Stimulated activated CD4-positive, alpha-beta T cell treated with anti-CD3 and anti-CD28 coated beads, Interleukin-15, amount 100 ng/mL, for 48 hours (primary cell): ENCODE data around the gene ATP6V1B1.
A peak's percentile ranks its signal among the peaks of the same experiment; 100 is the strongest.

Experiments used
- DNase-seq, 2 donors: peaks; one replicate each; pipeline ENCODE4 v3.0.0-alpha.2; 2020; ENCODE audit warnings: low read depth in 2 of 2

Gene ATP6V1B1

DNA sequence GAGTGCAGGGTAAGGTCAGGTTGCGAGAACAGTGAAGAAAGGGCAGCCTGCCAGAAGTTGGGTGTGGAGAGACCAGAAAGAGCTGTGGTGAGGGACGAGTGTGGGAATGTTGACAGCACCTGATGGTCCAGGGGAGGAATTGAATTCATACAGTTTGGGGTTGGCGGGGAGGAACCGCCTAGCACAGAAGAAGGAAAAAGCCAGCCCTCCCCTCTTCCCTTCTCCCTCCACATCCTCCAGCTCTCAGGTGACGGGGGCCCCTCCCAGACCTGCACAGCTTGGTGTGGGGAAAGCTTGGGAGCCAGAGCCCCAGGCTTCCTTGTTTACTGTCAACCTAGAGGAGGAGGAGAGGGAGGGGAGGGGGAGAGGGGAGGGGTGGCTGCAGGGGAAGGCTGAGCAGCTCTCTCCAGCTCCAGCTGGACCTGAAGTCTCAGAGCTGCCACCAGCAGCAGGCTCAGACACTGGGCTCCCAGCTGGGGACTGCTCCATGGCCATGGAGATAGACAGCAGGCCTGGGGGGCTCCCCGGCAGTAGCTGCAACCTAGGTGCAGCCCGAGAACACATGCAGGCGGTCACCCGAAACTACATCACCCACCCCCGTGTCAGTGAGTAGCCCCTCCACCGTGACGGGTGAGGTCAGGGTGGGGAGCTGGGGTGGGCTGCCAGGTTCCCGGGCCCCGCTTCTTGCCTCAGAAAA is at the start of gene ATP6V1B1:
Gene ATP6V1B1, plus strand, starts transcription at position 433 of the 697 bp plus-strand sequence. Its CDS starts 55 bp downstream, at position 488.
- no peak for DNase-seq

- DNase-seq, result no peak
These were observed 49.1 kb upstream of the ATP6V1B1 start for GRCh38 chr2:70886541-70886987.

- DNase-seq, result no peak
These were observed 48.5 kb upstream of the ATP6V1B1 start for GRCh38 chr2:70887208-70887549.

- peak in 1 of 2 donors; percentile 34 for DNase-seq
These were observed 48.0 kb upstream of the ATP6V1B1 start for GRCh38 chr2:70887550-70888246.

DNA sequence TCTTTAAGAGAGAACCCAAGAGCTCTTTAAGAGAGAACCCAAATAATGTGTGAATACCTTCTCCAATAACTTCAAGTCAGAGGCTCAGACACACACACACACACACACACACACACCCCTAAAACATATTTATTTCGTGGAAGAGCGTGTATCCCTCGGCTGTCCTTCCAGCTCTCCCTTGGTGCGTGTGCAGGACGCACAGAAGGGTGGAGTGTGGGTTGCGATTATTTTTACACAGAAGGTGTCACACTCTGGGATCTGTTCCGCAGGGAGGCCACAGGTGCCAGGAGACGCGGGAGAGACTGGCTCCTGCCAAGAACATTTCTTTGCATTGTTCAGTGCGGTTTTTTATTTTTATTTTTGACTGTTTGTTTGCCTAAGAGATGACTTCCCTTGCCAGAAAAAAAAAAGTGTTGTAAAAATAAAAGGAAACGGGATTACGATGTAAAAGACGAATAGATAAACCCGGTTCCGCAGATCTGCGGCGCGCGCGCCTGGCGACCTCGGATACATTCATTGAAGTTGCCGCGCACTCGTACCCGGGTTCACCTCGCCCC is 47.3 kb upstream of the ATP6V1B1 start:
- DNase-seq, result no peak

GRCh38 chr2:70888923-70889715 is 46.6 kb upstream of the ATP6V1B1 start:
- DNase-seq, result no peak

- no peak for DNase-seq
These were observed 46.0 kb upstream of the ATP6V1B1 start for GRCh38 chr2:70889716-70890037.

DNA sequence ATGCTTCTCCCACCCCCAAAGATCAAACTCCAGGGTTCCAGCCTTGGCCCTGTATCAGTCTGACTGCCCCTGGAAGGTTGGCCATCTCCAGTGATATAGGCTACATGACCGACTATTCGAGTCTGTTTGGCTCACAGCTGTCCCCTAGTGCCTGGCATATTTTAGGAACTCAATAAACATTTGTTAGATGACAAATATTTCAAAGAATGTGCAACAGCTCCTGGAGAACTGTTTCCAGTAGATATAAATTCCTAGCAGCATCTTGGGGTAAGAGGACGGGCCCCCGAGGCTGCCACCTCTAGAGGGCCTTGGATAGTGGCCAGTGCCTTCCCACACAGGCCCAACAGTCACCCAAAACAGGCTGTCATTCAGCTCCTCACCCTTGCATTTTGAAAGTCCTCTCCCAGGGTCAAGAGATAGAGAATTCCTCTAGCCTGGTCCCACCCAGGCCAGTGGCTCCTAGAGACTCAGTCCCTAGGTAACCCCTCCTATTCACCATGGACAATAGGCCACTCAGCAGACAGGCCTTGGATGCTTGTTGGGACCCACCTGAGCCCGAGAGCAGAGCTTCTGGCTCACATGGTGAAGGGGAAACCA is 45.1 kb upstream of the ATP6V1B1 start:
- DNase-seq, result no peak

DNA sequence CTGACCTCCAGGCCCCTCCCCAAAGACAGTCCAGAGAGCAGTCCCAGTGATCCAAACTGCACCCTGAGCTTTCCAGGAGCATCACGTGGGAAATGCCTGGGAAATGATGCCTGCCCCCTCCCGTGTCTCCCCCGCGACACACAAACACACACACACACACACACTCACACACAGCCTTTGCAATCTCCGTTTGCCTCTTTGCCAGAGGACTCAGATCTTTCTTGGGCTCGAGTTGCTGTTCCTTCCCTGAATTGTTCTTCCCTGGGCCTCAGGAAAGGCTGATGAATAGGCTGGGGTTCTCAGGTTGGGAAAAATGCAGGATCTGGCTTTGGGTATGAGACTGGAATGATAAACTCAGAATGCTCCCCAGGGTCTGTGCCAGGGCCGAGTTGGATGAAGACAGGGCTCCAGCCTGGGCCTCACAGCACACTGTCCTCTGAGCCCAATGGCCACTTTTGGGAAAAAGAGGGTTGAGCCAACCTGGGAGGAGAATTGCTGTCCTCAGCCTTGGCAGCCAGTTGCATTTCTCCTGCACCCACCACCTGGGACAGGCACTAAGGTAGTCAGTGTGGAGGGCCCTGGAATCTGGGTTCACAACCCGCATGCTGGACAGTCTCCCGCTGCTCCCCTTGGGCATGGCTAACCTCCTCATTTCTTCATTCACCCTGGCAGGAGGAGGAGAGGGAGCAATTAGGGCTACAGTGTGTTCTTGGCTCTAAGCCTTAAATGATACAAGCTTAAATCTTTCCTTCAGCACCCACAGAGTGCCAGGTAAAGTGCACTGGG is 43.9 kb upstream of the ATP6V1B1 start:
- DNase-seq, result no peak

DNA sequence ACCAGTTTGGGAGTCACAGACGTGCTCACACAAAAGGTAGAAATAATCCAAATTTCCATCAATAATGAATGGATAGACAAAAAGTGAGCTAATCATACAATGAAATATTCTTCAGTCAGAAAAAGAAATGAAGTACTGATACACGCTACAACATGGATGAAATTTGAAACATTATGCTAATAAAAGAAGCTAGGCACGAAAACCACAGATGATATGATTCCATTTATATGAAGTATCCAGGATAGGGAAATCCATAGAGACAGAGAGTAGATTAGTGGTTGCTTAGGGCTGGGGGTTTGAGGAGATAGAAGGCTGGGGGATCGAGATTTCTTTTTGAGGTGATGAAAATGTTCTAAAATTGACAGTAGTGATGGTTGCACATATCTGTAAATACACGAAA is 43.0 kb upstream of the ATP6V1B1 start:
- no peak for DNase-seq

DNA sequence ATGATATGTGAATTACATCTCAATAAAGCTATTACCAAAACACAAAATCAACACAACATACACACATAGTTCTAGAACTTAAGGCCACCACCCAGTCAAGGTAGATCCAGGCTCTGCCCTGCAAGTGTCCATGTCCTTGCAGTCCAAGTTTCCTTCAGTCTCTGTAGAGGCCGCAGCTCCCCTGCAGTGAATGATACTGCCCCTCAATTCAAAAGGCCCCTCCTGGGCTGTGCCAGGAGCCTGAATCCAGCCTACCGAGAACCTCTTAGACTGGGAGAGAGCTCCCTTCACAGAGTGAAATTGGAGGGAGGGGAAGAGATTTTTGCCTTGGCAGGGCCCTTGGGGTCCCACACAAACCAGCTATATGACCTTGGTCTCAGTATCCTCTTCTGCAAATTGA is 42.5 kb upstream of the ATP6V1B1 start:
- no peak for DNase-seq

- DNase-seq, result no peak
These were observed 40.9 kb upstream of the ATP6V1B1 start for GRCh38 chr2:70894765-70895164.

DNA sequence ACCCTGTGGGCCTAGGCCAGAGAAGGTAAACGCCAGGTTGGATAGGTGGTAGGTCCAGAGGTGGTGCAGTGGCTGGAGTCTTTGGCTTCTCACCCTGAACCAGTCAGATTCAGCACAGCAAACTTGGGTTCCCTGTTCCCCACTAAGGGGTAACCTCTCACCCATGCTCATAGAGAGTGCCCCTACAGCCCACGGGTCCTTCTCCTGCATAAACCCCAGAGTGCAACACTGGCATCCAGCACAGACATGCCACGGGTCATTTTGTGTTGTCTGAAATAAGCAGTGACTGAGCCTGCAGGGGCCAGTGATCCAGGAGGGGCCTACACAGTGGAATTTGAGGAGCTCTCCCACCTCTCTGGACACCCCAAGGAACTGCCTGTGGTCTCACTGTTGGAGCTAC is 40.5 kb upstream of the ATP6V1B1 start:
- no peak for DNase-seq

- no peak for DNase-seq
These were observed 39.5 kb upstream of the ATP6V1B1 start for GRCh38 chr2:70895998-70896764.

GRCh38 chr2:70896765-70897202 is 38.9 kb upstream of the ATP6V1B1 start:
- no peak for DNase-seq

- DNase-seq, result no peak
These were observed 38.3 kb upstream of the ATP6V1B1 start for GRCh38 chr2:70897203-70897976.

DNA sequence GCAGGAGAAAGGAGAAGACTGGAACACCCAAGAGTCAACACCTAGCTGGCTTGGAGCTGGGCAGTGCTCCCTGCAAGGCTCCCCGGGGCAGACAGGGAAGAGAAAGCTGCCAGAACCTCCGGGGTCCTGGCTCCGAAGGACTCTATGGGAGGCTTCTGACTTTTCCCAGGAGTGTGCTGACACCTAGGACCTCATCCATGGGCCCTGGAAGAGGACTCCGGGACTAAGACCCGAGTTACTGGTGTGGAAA is 37.8 kb upstream of the ATP6V1B1 start:
- no peak for DNase-seq

DNA sequence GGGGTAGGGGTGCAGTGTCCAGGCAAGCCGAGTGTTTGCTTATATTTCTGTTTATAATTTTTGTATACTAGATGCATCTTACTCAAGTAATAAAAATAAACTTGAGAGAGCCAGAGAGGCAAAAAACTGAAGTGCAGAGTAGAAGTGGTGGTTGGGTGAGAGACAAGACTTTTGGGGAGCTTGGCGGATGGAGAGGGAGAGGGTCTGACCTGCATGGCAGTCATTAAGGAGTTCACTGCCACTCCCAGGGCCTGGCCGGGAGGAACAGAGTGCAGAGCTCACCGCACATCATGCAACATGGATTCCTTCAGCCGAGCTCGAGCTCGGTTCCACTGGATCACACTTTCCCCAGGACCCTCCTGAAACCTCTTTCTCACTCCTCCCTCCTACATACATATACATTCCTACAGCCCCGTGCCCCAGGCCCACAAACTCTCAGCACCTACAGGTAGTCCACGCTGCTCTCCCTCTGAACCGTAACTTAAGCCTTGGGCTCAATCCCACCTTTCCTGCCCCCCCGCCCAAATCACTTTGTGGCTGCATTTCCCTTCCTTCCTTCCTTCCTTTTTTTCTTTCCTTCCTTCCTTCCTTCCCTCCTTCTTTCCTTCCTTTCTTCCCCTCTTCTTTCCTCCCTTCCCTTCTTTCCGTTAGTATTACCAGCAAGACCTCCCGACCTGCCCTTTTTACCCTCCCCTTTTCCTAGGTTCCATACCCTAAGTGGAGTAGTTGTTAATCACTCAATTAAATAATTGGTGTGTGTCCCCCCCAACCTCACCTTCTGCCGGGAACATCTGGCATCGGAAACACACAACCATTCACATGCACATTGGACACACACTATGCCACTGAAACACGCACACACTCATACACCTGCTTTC is 37.1 kb upstream of the ATP6V1B1 start:
- DNase-seq, result no peak
